Keratinocyte (primary cell): Measurements from ENCODE around the gene RSBN1. TPM values are rescaled to one million over a fixed set of nuclear protein-coding genes. Genes with fewer than 3 reads are reported as not detected.

Experiments used
- DNase-seq: peaks from one replicate; pipeline ENCODE4 v3.0.0-alpha.2; 2011; ENCODE audit warnings: low read depth, missing footprints, low spot score
- FAIRE-seq: peaks from 2 replicates; lab custom pipeline; 2011; peaks lifted over from hg19 to GRCh38; lab: Jason Lieb, UNC
- H2AFZ ChIP-seq: 2 replicates; pipeline ENCODE4 v1.6.0; 2012; ENCODE audit warnings: low read length, control low read depth, inconsistent platforms; ENCODE audit not compliant: control insufficient read depth
- H3K27ac ChIP-seq: 2 replicates; pipeline ENCODE4 v1.5.1; 2011; ENCODE audit warnings: low read length; ENCODE audit not compliant: control insufficient read depth, insufficient read depth
- H3K27me3 ChIP-seq: 3 replicates; pipeline ENCODE4 v1.6.0; 2011; ENCODE audit warnings: low read length; ENCODE audit not compliant: control insufficient read depth, insufficient read depth; ENCODE audit errors: extremely low read depth
- H3K36me3 ChIP-seq, 2 experiments: 2 replicates in 1 of 2; 3 replicates in 1 of 2; pipeline ENCODE4 v1.5.1; 2011; ENCODE audit warnings: low read length in 2 of 2, mild to moderate bottlenecking in 1 of 2; ENCODE audit not compliant: control insufficient read depth in 2 of 2, insufficient read depth in 2 of 2; ENCODE audit errors: extremely low read depth in 1 of 2
- H3K4me1 ChIP-seq: 3 replicates; pipeline ENCODE4 v1.5.1; 2011; ENCODE audit warnings: low read length; ENCODE audit not compliant: control insufficient read depth, insufficient read depth; ENCODE audit errors: extremely low read depth
- H3K4me2 ChIP-seq: 3 replicates; pipeline ENCODE4 v1.6.0; 2011; ENCODE audit warnings: low read depth, low read length; ENCODE audit not compliant: control insufficient read depth, insufficient read depth; ENCODE audit errors: extremely low read depth
- H3K4me3 ChIP-seq, 3 experiments: fragments of 200-600 bp in 1 of 3; sonication (generic) in 1 of 3; 2 replicates in 2 of 3; 3 replicates in 1 of 3; pipeline ENCODE4 v1.5.1; 2011 to 2016; ENCODE audit warnings: low read length in 3 of 3, mild to moderate bottlenecking in 3 of 3, control low read depth in 2 of 3, inconsistent platforms in 1 of 3, low read depth in 1 of 3, mixed read lengths in 1 of 3, mixed run types in 1 of 3, moderate library complexity in 1 of 3; ENCODE audit not compliant: control insufficient read depth in 2 of 3, insufficient read depth in 2 of 3; ENCODE audit errors: extremely low read depth in 1 of 3
- H3K79me2 ChIP-seq: 2 replicates; pipeline ENCODE4 v1.6.0; 2012; ENCODE audit warnings: low read length; ENCODE audit not compliant: control insufficient read depth, insufficient read depth
- H3K9ac ChIP-seq: 3 replicates; pipeline ENCODE4 v1.6.0; 2011; ENCODE audit warnings: low read length; ENCODE audit not compliant: control insufficient read depth, insufficient read depth; ENCODE audit errors: extremely low read depth
- H3K9me1 ChIP-seq: 3 replicates; pipeline ENCODE4 v1.6.0; 2011; ENCODE audit warnings: low read length; ENCODE audit not compliant: control insufficient read depth, insufficient read depth; ENCODE audit errors: extremely low read depth
- H3K9me3 ChIP-seq: 2 replicates; pipeline ENCODE4 v1.5.1; 2012; ENCODE audit warnings: low read depth, low read length; ENCODE audit not compliant: control insufficient read depth
- H4K20me1 ChIP-seq: 3 replicates; pipeline ENCODE4 v1.6.0; 2011; ENCODE audit warnings: low read length; ENCODE audit not compliant: control insufficient read depth, insufficient read depth; ENCODE audit errors: extremely low read depth
- CTCF ChIP-seq, 3 experiments: IDR thresholded peaks in 1 of 3; conservative IDR thresholded peaks in 1 of 3; optimal IDR thresholded peaks in 1 of 3; 2 replicates in 2 of 3; 3 replicates in 1 of 3; pipeline versions ENCODE3 to v1.5.1; 2011; ENCODE audit warnings: low read length in 3 of 3, mild to moderate bottlenecking in 3 of 3, moderate library complexity in 2 of 3, control low read depth in 1 of 3, inconsistent platforms in 1 of 3; ENCODE audit not compliant: insufficient read depth in 2 of 3; ENCODE audit errors: extremely low read depth in 1 of 3
- EZH2 ChIP-seq: IDR thresholded peaks from one replicate; pipeline ENCODE4 v1.6.1; 2012; ENCODE audit warnings: inconsistent platforms, mild to moderate bottlenecking, low read length, moderate library complexity
- dilution Hi-C: fragments of 300-500 bp; cut with MboI; formaldehyde crosslinking; loops from one replicate; pipeline ENCODE4 v1.7.0; 2020; ENCODE audit warnings: low sequenced_read_pairs; ENCODE audit not compliant: extremely low pct_ligation_motif_present
- polyA plus RNA-seq, 5 experiments: library from polyadenylated mRNA; depleted of rRNA in 3 of 5; stranded (reverse) in 3 of 5; stranded (forward) in 1 of 5; unstranded in 1 of 5; fragments of >200 nt; gene quantifications; 1 replicate in 1 of 5; 2 replicates in 3 of 5; 3 replicates in 1 of 5; pipeline versions ENCODE4 v1.2.1 to v1.2.3, GENCODE V29; 2011 to 2012; ENCODE audit warnings: missing spikeins in 2 of 5, low read depth in 1 of 5, low replicate concordance in 1 of 5

Gene RSBN1
- polyA plus RNA-seq, 1 donor (not counting 4 experiments of a cell fraction or from before 2014, with no cell fraction given): 10.4 TPM

- FAIRE-seq (no peak), DNase-seq (no peak)
- Histone ChIP-seq H3K9me3 (no peaks in the 10 kb centered on the region), H3K9me1 (peaks cover 5% of the 10 kb centered on the region), H3K4me2 (no peak overlapping the region), H3K27ac (no peak overlapping the region), H3K9ac (no peak overlapping the region), H3K4me3 (no peak overlapping the region), H3K36me3 (peaks cover 1 to 5% of the 10 kb centered on the region in 2 experiments), H4K20me1 (peaks cover 3% of the 10 kb centered on the region), H2AFZ (no peak overlapping the region), H3K4me1 (peaks cover 10% of the 10 kb centered on the region), H3K79me2 (peaks cover 26% of the 10 kb centered on the region), H3K27me3 (no peaks in the 10 kb centered on the region)
- dilution Hi-C loops: no loop called here
- no peak for TF ChIP-seq EZH2
- no peak for TF ChIP-seq CTCF (optimal IDR thresholded peaks at IDR 0.05 in 1 of 3, IDR thresholded peaks at IDR 0.05 in 1 of 3, conservative IDR thresholded peaks at IDR 0.05 in 1 of 3; ENCODE audit: extremely low read depth in 1 of 3, insufficient read depth in 2 of 3, low read length in 3 of 3)
Measured at GRCh38 chr1:113779542-113779941, 32.7 kb downstream of the RSBN1 start.

- no peaks in the 10 kb centered on the region for H3K4me1 ChIP-seq
- dilution Hi-C loops: no loop called here
- H2AFZ ChIP-seq: no peak overlapping the region
- no peak overlapping the region for H3K4me2 ChIP-seq
- FAIRE-seq (no peak), DNase-seq (no peak)
- peaks cover 1 to 5% of the 10 kb centered on the region in 2 experiments for H3K36me3 ChIP-seq
- H3K9me3 ChIP-seq: no peaks in the 10 kb centered on the region
- no peak overlapping the region for H3K9ac ChIP-seq
- H3K4me3 ChIP-seq: no peak overlapping the region
- TF ChIP-seq CTCF (optimal IDR thresholded peaks at IDR 0.05 in 1 of 3, IDR thresholded peaks at IDR 0.05 in 1 of 3, conservative IDR thresholded peaks at IDR 0.05 in 1 of 3; ENCODE audit: extremely low read depth in 1 of 3, insufficient read depth in 2 of 3, low read length in 3 of 3) (no peak), EZH2 (no peak)
- H3K9me1 ChIP-seq: peaks cover 2% of the 10 kb centered on the region
- H3K79me2 ChIP-seq: peaks cover 19% of the 10 kb centered on the region
- no peak overlapping the region for H3K27ac ChIP-seq
- no peaks in the 10 kb centered on the region for H3K27me3 ChIP-seq
- no peaks in the 10 kb centered on the region for H4K20me1 ChIP-seq
Measured at GRCh38 chr1:113777561-113777960, 34.7 kb downstream of the RSBN1 start.
